Peyer's patch (tissue), 4 donors: ENCODE results near the gene TM2D1. TPM values are rescaled to one million over a fixed set of nuclear protein-coding genes. Genes with fewer than 3 reads are reported as not detected.

Source experiments
- DNase-seq, 3 donors: peaks; one replicate each; pipeline ENCODE4 v3.0.0-alpha.2; 2017 to 2019
- H3K27ac ChIP-seq, 4 donors: fragments of 200-600 bp; sonication (generic); one replicate each; pipeline ENCODE4 v1.5.1; 2016 to 2019
- H3K27me3 ChIP-seq, 2 donors: fragments of 200-600 bp; sonication (generic); one replicate each; pipeline ENCODE4 v1.5.1; 2019
- H3K36me3 ChIP-seq, 3 donors: fragments of 200-600 bp; sonication (generic); one replicate each; pipeline ENCODE4 v1.5.1; 2016 to 2019
- H3K4me1 ChIP-seq, 4 donors: fragments of 200-600 bp; sonication (generic); one replicate each; pipeline ENCODE4 v1.5.1; 2016 to 2019
- H3K4me3 ChIP-seq, 4 donors: fragments of 200-600 bp; sonication (generic); 1 replicate in 3 of 4; 2 replicates in 1 of 4; pipeline ENCODE4 v1.5.1; 2016 to 2019; ENCODE audit warnings: mild to moderate bottlenecking in 1 of 4
- H3K9me3 ChIP-seq, 4 donors: fragments of 200-600 bp; sonication (generic); one replicate each; pipeline ENCODE4 v1.5.1; 2016 to 2019; ENCODE audit warnings: mild to moderate bottlenecking in 1 of 4
- CTCF ChIP-seq, 6 experiments: fragments of 450-650 bp in 4 of 6; fragments of 200-600 bp in 2 of 6; sonication (generic) in 1 of 6; IDR thresholded peaks; one replicate each; pipeline ENCODE4 v1.5.1; 2017 to 2019; ENCODE audit warnings: antibody characterized with exemption in 6 of 6, mild to moderate bottlenecking in 3 of 6, moderate library complexity in 1 of 6
- POLR2A ChIP-seq, 2 donors: fragments of 450-650 bp; IDR thresholded peaks; one replicate each; pipeline ENCODE4 v1.5.1; 2017; ENCODE audit warnings: antibody characterized with exemption in 2 of 2, mild to moderate bottlenecking in 2 of 2, moderate library complexity in 2 of 2
- total RNA-seq, 4 donors: library from RNA; depleted of rRNA; stranded (reverse); fragments of >200 nt; gene quantifications; one replicate each; pipeline ENCODE4 v1.1.0, GENCODE V29; 2016

Gene TM2D1
- total RNA-seq, 4 donors from 2014 or later = 25.6 to 64.8 (median 43.2) TPM

- no peak overlapping the region for H3K27ac ChIP-seq
- no peaks in the 10 kb centered on the region for H3K4me1 ChIP-seq
- DNase-seq = no peak
- no peak overlapping the region for H3K4me3 ChIP-seq
- H3K27me3 ChIP-seq = no peaks in the 10 kb centered on the region
- no peaks in the 10 kb centered on the region for H3K36me3 ChIP-seq
- no peak for TF ChIP-seq CTCF (IDR thresholded peaks at IDR 0.05)
- no peaks in the 10 kb centered on the region for H3K9me3 ChIP-seq
Measured at GRCh38 chr1:61670016-61670415, 54.9 kb downstream of the TM2D1 start.

DNA sequence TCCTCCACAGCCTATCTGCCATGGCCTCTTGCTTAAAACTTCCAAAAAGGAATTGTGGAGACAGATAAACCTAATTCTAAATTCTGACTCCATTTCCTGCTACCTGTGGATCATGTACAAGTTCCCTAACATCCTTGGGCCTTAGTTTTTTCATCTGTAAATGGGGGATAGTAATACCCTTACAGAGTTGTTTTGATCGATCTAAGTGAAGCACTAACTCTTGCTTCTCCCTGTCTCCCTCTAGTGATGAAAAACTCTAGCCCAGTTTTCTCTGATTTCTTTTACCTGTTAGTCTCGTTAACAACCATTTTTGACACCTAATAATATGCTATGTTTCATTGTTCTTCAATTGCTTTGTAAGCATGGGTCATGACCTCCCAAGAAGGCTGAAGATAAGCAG, 65.9 kb downstream of the TM2D1 start:
- DNase-seq = no peak
- Histone ChIP-seq H3K27me3 (no peaks in the 10 kb centered on the region), H3K4me3 (no peak overlapping the region), H3K36me3 (no peaks in the 10 kb centered on the region), H3K4me1 (no peaks in the 10 kb centered on the region), H3K9me3 (no peaks in the 10 kb centered on the region), H3K27ac (no peak overlapping the region)
- TF ChIP-seq POLR2A (IDR thresholded peaks at IDR 0.05) (no peak), CTCF (IDR thresholded peaks at IDR 0.05) (peak in 1 of 6 experiments; percentile 6)

- H3K9me3 ChIP-seq = no peaks in the 10 kb centered on the region
- no peaks in the 10 kb centered on the region for H3K36me3 ChIP-seq
- H3K27me3 ChIP-seq = no peaks in the 10 kb centered on the region
- H3K4me3 ChIP-seq = no peak overlapping the region
- TF ChIP-seq POLR2A (IDR thresholded peaks at IDR 0.05) (no peak), CTCF (IDR thresholded peaks at IDR 0.05) (no peak)
- H3K27ac ChIP-seq = no peak overlapping the region
- DNase-seq = no peak
- H3K4me1 ChIP-seq = no peaks in the 10 kb centered on the region
Measured at GRCh38 chr1:61655453-61655852, 69.5 kb downstream of the TM2D1 start.

- H3K4me1 ChIP-seq = no peaks in the 10 kb centered on the region
- DNase-seq = no peak
- H3K36me3 ChIP-seq = no peaks in the 10 kb centered on the region
- no peak for TF ChIP-seq POLR2A (IDR thresholded peaks at IDR 0.05)
- TF ChIP-seq CTCF (IDR thresholded peaks at IDR 0.05) = no peak
- no peak overlapping the region for H3K4me3 ChIP-seq
- H3K27ac ChIP-seq = no peak overlapping the region
- no peaks in the 10 kb centered on the region for H3K9me3 ChIP-seq
- H3K27me3 ChIP-seq = no peaks in the 10 kb centered on the region
Measured at GRCh38 chr1:61654067-61654466, 70.9 kb downstream of the TM2D1 start.

DNA sequence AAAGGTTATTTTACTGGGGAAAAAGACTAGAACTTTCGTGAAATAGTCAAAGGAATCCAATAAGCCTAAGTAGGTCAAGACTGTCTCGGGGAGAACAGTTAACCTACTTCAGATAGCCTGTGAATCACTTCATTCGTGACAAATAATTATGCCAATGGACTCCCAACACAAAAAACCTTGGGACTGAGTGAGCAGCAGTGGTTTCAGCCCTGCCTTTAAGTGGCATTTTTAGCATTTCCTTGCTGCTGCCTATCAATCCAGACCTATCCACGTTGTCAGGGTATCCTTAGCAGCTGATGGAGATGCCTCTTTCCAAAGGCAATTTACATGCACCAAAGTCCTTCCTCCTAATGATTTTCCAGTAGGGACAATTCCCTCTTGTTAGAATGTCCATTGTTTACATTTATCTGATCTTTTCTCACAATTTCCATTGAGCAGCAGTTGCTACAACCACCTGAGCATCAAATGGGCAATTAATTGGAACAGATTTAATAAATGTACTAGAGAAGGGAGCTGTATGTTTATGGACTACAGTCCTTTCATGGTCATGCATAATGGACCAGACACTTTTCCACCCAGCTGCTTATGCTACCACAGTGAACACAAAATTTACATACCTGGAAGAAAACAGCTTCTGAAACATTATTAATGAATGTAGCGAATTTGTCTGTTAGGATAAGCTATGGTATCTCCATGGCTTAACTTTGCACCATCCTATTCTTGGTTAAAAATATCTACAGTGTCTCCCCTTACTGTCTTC, 75.8 kb downstream of the TM2D1 start:
- no peaks in the 10 kb centered on the region for H3K36me3 ChIP-seq
- DNase-seq = no peak
- TF ChIP-seq CTCF (IDR thresholded peaks at IDR 0.05) (no peak), POLR2A (IDR thresholded peaks at IDR 0.05) (no peak)

More for the DNA sequence above, 75.8 kb downstream of the TM2D1 start:
- Histone ChIP-seq H3K4me3 (no peak overlapping the region), H3K27ac (no peak overlapping the region), H3K27me3 (no peaks in the 10 kb centered on the region), H3K9me3 (no peaks in the 10 kb centered on the region), H3K4me1 (no peaks in the 10 kb centered on the region)
